ENCODE measurements around the gene ALG14. TPM values are rescaled to one million over a fixed set of nuclear protein-coding genes. Genes with fewer than 3 reads are reported as not detected.

ALG14 gene
- total and polyA plus RNA-seq, 2 of the 4 experiments (the other 2 are of a cell fraction), result 1.7 to 2.0 TPM

- no peak overlapping the region for H2BK120ac ChIP-seq (ENCODE audit: low read depth, low read length)
- no peak for ATAC-seq (ENCODE audit: low read depth)
- no peak overlapping the region for H3K14ac ChIP-seq (replicated peaks; ENCODE audit: low read depth, low read length)
- H3K56ac ChIP-seq (ENCODE audit: extremely low read depth, insufficient read depth, low read length), result no peak overlapping the region; the same call in 1 of the 2 replicates
- H3K4me1 ChIP-seq (ENCODE audit: control insufficient read depth, insufficient read depth, low read length), result peaks cover 6% of the 10 kb centered on the region
- no peaks in the 10 kb centered on the region for H3K79me1 ChIP-seq (ENCODE audit: low read depth in 1 of 2, low read length in 2 of 2)
- no peak for TF ChIP-seq RCOR1 (IDR thresholded peaks at IDR 0.05; ENCODE audit: insufficient replicate concordance, low read length)
- 0 out of 2 replicates have a peak, but pooled peaks have one; percentile 23 for TF ChIP-seq CEBPB (IDR thresholded peaks at IDR 0.05; ENCODE audit: low read depth, low read length)
- H4K91ac ChIP-seq (ENCODE audit: insufficient read depth, low read depth, low read length), result no peak overlapping the region
- in situ Hi-C loops (cut with MboI; ENCODE audit: low sequenced_read_pairs) (no loop called here), dilution Hi-C loops (cut with HindIII; ENCODE audit: low sequenced_read_pairs, unreplicated experiment) (no loop called here), intact Hi-C loops (cut with micrococcal nuclease) (loop anchor here (5.0 kb wide), 1 partner anchor 38 kb away; no protein-coding TSS in a partner anchor)
- H3K18ac ChIP-seq (ENCODE audit: low read depth, low read length), result no peak overlapping the region
- no peak overlapping the region for H3K23ac ChIP-seq (ENCODE audit: low read depth, low read length)
- ChIA-PET CTCF (interaction anchor here (0.7 kb wide), 1 partner anchor 11 kb away, joined by 3 read pairs; no protein-coding TSS in a partner anchor), POLR2A (ENCODE audit: unreplicated experiment) (no interaction called here)
- H3K27me3 ChIP-seq (ENCODE audit: control insufficient read depth, insufficient read depth, low read length), result no peaks in the 10 kb centered on the region
- no peak overlapping the region for H3K9ac ChIP-seq (ENCODE audit: low read depth, low read length)
- H2BK15ac ChIP-seq (ENCODE audit: low read depth, low read length), result no peak overlapping the region
- BruUV-seq (replicated peaks), result no TSS peak
- H4K8ac ChIP-seq (ENCODE audit: low read depth in 2 of 2, low read length in 2 of 2), result no peak overlapping the region
- H2AK5ac ChIP-seq (ENCODE audit: low read depth, low read length), result no peak overlapping the region
- H3K36me3 ChIP-seq (ENCODE audit: control insufficient read depth, insufficient read depth, low read length), result no peaks in the 10 kb centered on the region
- no peak overlapping the region for H2AFZ ChIP-seq (replicated peaks; ENCODE audit: low read length, poor library complexity)
- H3K4ac ChIP-seq (ENCODE audit: low read depth, low read length), result no peak overlapping the region
- H2BK5ac ChIP-seq (ENCODE audit: low read depth, low read length, poor library complexity, severe bottlenecking), result no peak overlapping the region
- no peaks in the 10 kb centered on the region for H3K9me1 ChIP-seq (ENCODE audit: insufficient read depth, low read length)
- no peak overlapping the region for H2AK9ac ChIP-seq (replicated peaks; ENCODE audit: low read depth, low read length, poor library complexity)
- H3K27ac ChIP-seq (ENCODE audit: insufficient read depth, low read length), result no peak overlapping the region
- no peak overlapping the region for H3K4me2 ChIP-seq (ENCODE audit: low read depth, low read length)
- no peaks in the 10 kb centered on the region for H4K20me1 ChIP-seq (ENCODE audit: insufficient read depth, low read length)
- H3K9me3 ChIP-seq (ENCODE audit: control insufficient read depth, insufficient read depth, low read length), result no peaks in the 10 kb centered on the region
- no peak overlapping the region for H3K4me3 ChIP-seq (ENCODE audit: insufficient read depth, low read depth, low read length)
- H4K5ac ChIP-seq (ENCODE audit: low read depth, low read length), result no peak overlapping the region
- peak; percentile 65 for DNase-seq
- no peak overlapping the region for H2BK20ac ChIP-seq (ENCODE audit: low read depth, low read length)
Measured at GRCh38 chr1:95010158-95010557, 62.6 kb downstream of the ALG14 start.
